Measurements from ENCODE around the gene ACAA1. TPM values are rescaled to one million over a fixed set of nuclear protein-coding genes. Genes with fewer than 3 reads are reported as not detected.

The ACAA1 gene
- total RNA-seq, 1 experiment from 2014 or later, result 52.0 TPM

DNA sequence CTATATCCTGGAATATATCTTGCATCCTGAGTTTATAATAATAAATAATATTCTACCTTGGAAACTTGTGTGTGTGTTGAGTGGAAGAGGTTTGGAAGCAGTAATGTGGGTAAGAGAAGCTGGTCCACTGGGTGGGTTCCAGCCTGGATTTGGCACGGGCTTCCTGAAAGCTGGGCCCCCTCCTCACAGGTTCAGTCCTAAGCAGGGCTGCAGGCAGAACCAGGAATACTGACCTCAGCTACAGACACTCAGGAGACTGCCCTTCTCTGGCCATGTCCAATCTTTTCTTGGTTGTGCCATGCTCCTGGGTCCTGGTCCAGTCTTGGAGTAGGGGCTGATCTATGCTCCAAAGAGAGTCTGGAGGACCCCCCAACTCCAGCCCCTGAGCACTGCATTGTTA is 6.0 kb upstream of the ACAA1 start:
- DNase-seq (ENCODE audit: low read depth, low spot score) (no peak), ATAC-seq (no peak)
- ChIA-PET POLR2A (no interaction called here), CTCF (no interaction called here)
- intact Hi-C loops (cut with micrococcal nuclease; ENCODE audit: unreplicated experiment) (no loop called here), in situ Hi-C loops (cut with HindIII; ENCODE audit: low pct_unique_long_range_greater_than_20kb, low sequenced_read_pairs) (no loop called here)
- H3K4me1 ChIP-seq (ENCODE audit: control insufficient read depth, insufficient read depth, low read length), result peaks cover 1% of the 10 kb centered on the region
- no peak overlapping the region for H3K27ac ChIP-seq (ENCODE audit: low read length)
- TF ChIP-seq, protein P1, sequence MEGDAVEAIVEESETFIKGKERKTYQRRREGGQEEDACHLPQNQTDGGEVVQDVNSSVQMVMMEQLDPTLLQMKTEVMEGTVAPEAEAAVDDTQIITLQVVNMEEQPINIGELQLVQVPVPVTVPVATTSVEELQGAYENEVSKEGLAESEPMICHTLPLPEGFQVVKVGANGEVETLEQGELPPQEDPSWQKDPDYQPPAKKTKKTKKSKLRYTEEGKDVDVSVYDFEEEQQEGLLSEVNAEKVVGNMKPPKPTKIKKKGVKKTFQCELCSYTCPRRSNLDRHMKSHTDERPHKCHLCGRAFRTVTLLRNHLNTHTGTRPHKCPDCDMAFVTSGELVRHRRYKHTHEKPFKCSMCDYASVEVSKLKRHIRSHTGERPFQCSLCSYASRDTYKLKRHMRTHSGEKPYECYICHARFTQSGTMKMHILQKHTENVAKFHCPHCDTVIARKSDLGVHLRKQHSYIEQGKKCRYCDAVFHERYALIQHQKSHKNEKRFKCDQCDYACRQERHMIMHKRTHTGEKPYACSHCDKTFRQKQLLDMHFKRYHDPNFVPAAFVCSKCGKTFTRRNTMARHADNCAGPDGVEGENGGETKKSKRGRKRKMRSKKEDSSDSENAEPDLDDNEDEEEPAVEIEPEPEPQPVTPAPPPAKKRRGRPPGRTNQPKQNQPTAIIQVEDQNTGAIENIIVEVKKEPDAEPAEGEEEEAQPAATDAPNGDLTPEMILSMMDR (IDR thresholded peaks at IDR 0.05), result no peak
- TF ChIP-seq, protein P2, sequence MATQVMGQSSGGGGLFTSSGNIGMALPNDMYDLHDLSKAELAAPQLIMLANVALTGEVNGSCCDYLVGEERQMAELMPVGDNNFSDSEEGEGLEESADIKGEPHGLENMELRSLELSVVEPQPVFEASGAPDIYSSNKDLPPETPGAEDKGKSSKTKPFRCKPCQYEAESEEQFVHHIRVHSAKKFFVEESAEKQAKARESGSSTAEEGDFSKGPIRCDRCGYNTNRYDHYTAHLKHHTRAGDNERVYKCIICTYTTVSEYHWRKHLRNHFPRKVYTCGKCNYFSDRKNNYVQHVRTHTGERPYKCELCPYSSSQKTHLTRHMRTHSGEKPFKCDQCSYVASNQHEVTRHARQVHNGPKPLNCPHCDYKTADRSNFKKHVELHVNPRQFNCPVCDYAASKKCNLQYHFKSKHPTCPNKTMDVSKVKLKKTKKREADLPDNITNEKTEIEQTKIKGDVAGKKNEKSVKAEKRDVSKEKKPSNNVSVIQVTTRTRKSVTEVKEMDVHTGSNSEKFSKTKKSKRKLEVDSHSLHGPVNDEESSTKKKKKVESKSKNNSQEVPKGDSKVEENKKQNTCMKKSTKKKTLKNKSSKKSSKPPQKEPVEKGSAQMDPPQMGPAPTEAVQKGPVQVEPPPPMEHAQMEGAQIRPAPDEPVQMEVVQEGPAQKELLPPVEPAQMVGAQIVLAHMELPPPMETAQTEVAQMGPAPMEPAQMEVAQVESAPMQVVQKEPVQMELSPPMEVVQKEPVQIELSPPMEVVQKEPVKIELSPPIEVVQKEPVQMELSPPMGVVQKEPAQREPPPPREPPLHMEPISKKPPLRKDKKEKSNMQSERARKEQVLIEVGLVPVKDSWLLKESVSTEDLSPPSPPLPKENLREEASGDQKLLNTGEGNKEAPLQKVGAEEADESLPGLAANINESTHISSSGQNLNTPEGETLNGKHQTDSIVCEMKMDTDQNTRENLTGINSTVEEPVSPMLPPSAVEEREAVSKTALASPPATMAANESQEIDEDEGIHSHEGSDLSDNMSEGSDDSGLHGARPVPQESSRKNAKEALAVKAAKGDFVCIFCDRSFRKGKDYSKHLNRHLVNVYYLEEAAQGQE (IDR thresholded peaks at IDR 0.05; ENCODE audit: insufficient read depth in 1 of 2, low read depth in 2 of 2, low read length in 1 of 2), result no peak
- TF ChIP-seq TCF7L2 (IDR thresholded peaks at IDR 0.05; ENCODE audit: low read depth, low read length) (no peak), POLR2AphosphoS5 (IDR thresholded peaks at IDR 0.05; ENCODE audit: low read depth, low read length) (no peak), SIN3A (IDR thresholded peaks at IDR 0.05; ENCODE audit: borderline replicate concordance, insufficient read depth, low read depth, low read length) (no peak)
- H3K9me3 ChIP-seq (ENCODE audit: control insufficient read depth, insufficient read depth, low read depth, low read length), result no peaks in the 10 kb centered on the region; the same call in 1 of the 2 replicates
- H3K36me3 ChIP-seq (ENCODE audit: control insufficient read depth, insufficient read depth, low read length), result no peaks in the 10 kb centered on the region; the same call in 1 of the 2 replicates
- no peak overlapping the region for H3K4me3 ChIP-seq (ENCODE audit: low read depth in 2 of 2, low read length in 2 of 2)
- BruUV-seq (replicated peaks), result no TSS peak
- H3K27me3 ChIP-seq (ENCODE audit: control insufficient read depth, insufficient read depth, low read length), result no peaks in the 10 kb centered on the region

DNA sequence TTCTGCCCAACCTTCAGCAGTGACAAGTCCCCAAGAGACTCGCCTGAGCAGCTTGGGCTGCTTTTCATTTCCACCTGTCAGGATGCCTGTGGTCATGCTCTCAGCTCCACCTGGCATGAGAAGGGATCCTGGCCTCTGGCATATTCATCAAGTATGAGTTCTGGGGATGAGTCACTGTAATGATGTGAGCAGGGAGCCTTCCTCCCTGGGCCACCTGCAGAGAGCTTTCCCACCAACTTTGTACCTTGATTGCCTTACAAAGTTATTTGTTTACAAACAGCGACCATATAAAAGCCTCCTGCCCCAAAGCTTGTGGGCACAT is 5.0 kb upstream of the ACAA1 start:
- no peaks in the 10 kb centered on the region; the same call in 1 of the 2 replicates for H3K9me3 ChIP-seq (ENCODE audit: control insufficient read depth, insufficient read depth, low read depth, low read length)
- TF ChIP-seq, protein P2 (IDR thresholded peaks at IDR 0.05; ENCODE audit: insufficient read depth in 1 of 2, low read depth in 2 of 2, low read length in 1 of 2), result no peak
- TF ChIP-seq TCF7L2 (IDR thresholded peaks at IDR 0.05; ENCODE audit: low read depth, low read length), result no peak
- TF ChIP-seq SIN3A (IDR thresholded peaks at IDR 0.05; ENCODE audit: borderline replicate concordance, insufficient read depth, low read depth, low read length), result no peak
- TF ChIP-seq, protein P1 (IDR thresholded peaks at IDR 0.05), result no peak
- no peak for TF ChIP-seq POLR2AphosphoS5 (IDR thresholded peaks at IDR 0.05; ENCODE audit: low read depth, low read length)
- intact Hi-C loops (cut with micrococcal nuclease; ENCODE audit: unreplicated experiment), result no loop called here
- no peaks in the 10 kb centered on the region; the same call in 1 of the 2 replicates for H3K36me3 ChIP-seq (ENCODE audit: control insufficient read depth, insufficient read depth, low read length)
- DNase-seq (ENCODE audit: low read depth, low spot score) (no peak), ATAC-seq (no peak)
- peaks cover 5% of the 10 kb centered on the region for H3K4me1 ChIP-seq (ENCODE audit: control insufficient read depth, insufficient read depth, low read length)
- no TSS peak for BruUV-seq (replicated peaks)
- in situ Hi-C loops (cut with HindIII; ENCODE audit: low pct_unique_long_range_greater_than_20kb, low sequenced_read_pairs), result no loop called here
- H3K27me3 ChIP-seq (ENCODE audit: control insufficient read depth, insufficient read depth, low read length), result no peaks in the 10 kb centered on the region
- H3K4me3 ChIP-seq (ENCODE audit: low read depth in 2 of 2, low read length in 2 of 2), result no peak overlapping the region
- CTCF ChIA-PET, result interaction anchor here (0.8 kb wide), 1 partner anchor 22 kb away, joined by 3 read pairs; no protein-coding TSS in a partner anchor
- no peak overlapping the region for H3K27ac ChIP-seq (ENCODE audit: low read length)
- POLR2A ChIA-PET, result no interaction called here
